Endodermal cell (in vitro differentiated cells): ENCODE measurements around the gene SHANK1. TPM values are rescaled to one million over a fixed set of nuclear protein-coding genes. Genes with fewer than 3 reads are reported as not detected.
A peak's percentile ranks its signal among the peaks of the same experiment; 100 is the strongest.

ENCODE experiments used
- DNase-seq: peaks from one replicate; pipeline ENCODE4 v3.0.0-alpha.2; 2017
- H3K27ac ChIP-seq: 2 replicates; pipeline ENCODE4 v1.5.1; 2013; ENCODE audit warnings: mild to moderate bottlenecking, low read depth, low read length, moderate library complexity
- H3K27me3 ChIP-seq: 2 replicates; pipeline ENCODE4 v1.6.1; 2013; ENCODE audit warnings: mild to moderate bottlenecking, low read length, moderate library complexity; ENCODE audit not compliant: insufficient read depth, control insufficient read depth, poor library complexity, severe bottlenecking
- H3K36me3 ChIP-seq: 2 replicates; pipeline ENCODE4 v1.7.0; 2013; ENCODE audit warnings: mild to moderate bottlenecking, low read length, moderate library complexity; ENCODE audit not compliant: control insufficient read depth, insufficient read depth
- H3K4me1 ChIP-seq: one replicate; pipeline ENCODE4 v1.7.0; 2013; ENCODE audit warnings: low read length; ENCODE audit not compliant: control insufficient read depth, insufficient read depth
- H3K4me3 ChIP-seq: 2 replicates; pipeline ENCODE4 v1.5.1; 2013; ENCODE audit warnings: mild to moderate bottlenecking, low read length, moderate library complexity
- H3K9ac ChIP-seq: 2 replicates; pipeline ENCODE4 v1.6.1; 2013; ENCODE audit warnings: mild to moderate bottlenecking, low read length, moderate library complexity; ENCODE audit not compliant: poor library complexity, severe bottlenecking; ENCODE audit errors: extremely low read depth
- H3K9me3 ChIP-seq: 2 replicates; pipeline ENCODE4 v1.6.1; 2013; ENCODE audit warnings: mild to moderate bottlenecking, low read length, moderate library complexity; ENCODE audit not compliant: control insufficient read depth
- H3K27ac Mint-ChIP-seq: 2 replicates; pipeline ENCODE4 v1.8.0; 2020; ENCODE audit warnings: mixed read lengths
- H3K27me3 Mint-ChIP-seq: 2 replicates; pipeline ENCODE4 v1.8.0; 2021; ENCODE audit warnings: mild to moderate bottlenecking, mixed read lengths; ENCODE audit not compliant: insufficient read depth
- H3K36me3 Mint-ChIP-seq: 2 replicates; pipeline ENCODE4 v1.8.0; 2020; ENCODE audit warnings: low read depth, mixed read lengths
- H3K4me1 Mint-ChIP-seq: 2 replicates; pipeline ENCODE4 v1.8.0; 2020; ENCODE audit warnings: mixed read lengths
- H3K4me3 Mint-ChIP-seq: 2 replicates; pipeline ENCODE4 v1.8.0; 2020; ENCODE audit warnings: mild to moderate bottlenecking, moderate library complexity, mixed read lengths
- H3K9me3 Mint-ChIP-seq: 2 replicates; pipeline ENCODE4 v1.8.0; 2020; ENCODE audit warnings: mild to moderate bottlenecking, mixed read lengths
- WGBS, 2 experiments: methylation state at CpG; one replicate each; pipeline versions ENCODE4 v1.1.5 to v1.1.7; 2013; ENCODE audit warnings: missing lambda C conversion rate in 2 of 2, mixed read lengths in 1 of 2; ENCODE audit not compliant: insufficient coverage in 1 of 2, insufficient read length in 1 of 2; 5-methylcytosine and 5-hydroxymethylcytosine counted together
- total RNA-seq, 2 donors: library from RNA; stranded (reverse); fragmentation: NEBNext Ultra II Directional in 1 of 2; extraction: Animal tissue kit (Norgen Biotek cat#: 25700) in 1 of 2; gene quantifications; 2 replicates in 1 of 2; 3 replicates in 1 of 2; pipeline ENCODE4 v1.2.1, GENCODE V29; 2021
- TF ChIP-seq, protein P1 (sequence below): fragments of 200-600 bp; sonication (generic); conservative IDR thresholded peaks from 2 replicates; pipeline ENCODE4 v1.5.0; 2021; ENCODE audit warnings: antibody characterized with exemption, mild to moderate bottlenecking

The SHANK1 gene
- total RNA-seq, 2 donors from 2014 or later, result 1.6 to 1.9 TPM

DNA sequence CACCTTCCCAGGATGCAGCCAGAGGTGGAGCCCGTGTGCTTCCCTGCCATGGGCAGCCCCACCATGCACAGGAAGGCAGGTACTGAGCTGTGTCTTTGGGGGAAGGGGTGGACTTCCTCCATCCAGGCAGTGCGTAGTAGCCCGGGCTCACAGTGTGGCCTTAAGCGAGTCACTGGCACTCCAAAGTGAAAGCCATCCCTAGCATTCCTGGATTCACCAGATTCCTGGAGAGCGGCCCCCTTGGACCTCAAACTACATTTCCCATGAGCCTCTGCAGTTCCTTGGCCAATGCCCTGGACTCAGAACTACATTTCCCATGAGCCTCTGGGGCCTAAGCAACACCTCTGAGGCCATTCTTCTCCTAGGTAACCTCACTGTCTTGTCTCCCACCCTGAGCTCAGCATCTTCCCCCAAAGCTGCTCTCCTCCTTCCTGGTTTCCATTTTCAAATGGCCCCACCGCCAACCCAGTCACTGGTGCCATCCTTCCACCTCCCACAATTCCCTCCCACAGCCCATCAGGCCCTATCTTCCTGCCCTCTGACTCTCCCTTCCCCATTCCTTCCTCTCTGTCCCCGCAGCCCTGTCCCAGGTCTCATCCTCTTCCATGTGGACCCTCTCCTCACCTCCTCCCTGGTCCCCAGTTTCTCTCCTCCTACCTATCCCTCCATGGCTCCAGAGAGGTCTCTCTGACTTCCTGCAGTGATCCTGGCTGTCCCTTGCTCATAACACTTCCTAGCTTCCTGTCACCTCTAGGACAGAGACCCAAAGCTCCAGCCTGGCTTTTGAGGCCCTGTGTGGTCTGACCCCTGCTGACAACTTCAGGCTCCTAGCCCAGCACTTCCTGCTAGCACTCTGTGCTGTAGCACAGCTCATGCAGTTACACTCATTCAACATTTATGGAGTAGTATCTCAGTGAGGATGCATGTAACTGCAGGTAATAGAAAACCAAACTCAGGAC lies 69.9 kb downstream of the SHANK1 start, which contains the start of gene C19orf81:
TSS of gene C19orf81 (plus strand) at position 13 of the 959 bp plus-strand sequence. CDS start at position 13, 0 bp downstream.
- no peak within 1 kb of the TSS for H3K4me3 Mint-ChIP-seq
- peaks cover 3% of the 10 kb centered on the region for H3K4me1 Mint-ChIP-seq
- peaks cover 3% of the 10 kb centered on the region for H3K9me3 Mint-ChIP-seq
- no peak within 1 kb of the TSS for H3K4me3 ChIP-seq
- WGBS, 2 experiments, result 57 to 63% methylated on average over 6 to 7 of the region's 7 CpGs
- no peaks in the 10 kb centered on the region for H3K36me3 Mint-ChIP-seq
- H3K36me3 ChIP-seq, result no peaks in the 10 kb centered on the region
- TF ChIP-seq, protein P1, sequence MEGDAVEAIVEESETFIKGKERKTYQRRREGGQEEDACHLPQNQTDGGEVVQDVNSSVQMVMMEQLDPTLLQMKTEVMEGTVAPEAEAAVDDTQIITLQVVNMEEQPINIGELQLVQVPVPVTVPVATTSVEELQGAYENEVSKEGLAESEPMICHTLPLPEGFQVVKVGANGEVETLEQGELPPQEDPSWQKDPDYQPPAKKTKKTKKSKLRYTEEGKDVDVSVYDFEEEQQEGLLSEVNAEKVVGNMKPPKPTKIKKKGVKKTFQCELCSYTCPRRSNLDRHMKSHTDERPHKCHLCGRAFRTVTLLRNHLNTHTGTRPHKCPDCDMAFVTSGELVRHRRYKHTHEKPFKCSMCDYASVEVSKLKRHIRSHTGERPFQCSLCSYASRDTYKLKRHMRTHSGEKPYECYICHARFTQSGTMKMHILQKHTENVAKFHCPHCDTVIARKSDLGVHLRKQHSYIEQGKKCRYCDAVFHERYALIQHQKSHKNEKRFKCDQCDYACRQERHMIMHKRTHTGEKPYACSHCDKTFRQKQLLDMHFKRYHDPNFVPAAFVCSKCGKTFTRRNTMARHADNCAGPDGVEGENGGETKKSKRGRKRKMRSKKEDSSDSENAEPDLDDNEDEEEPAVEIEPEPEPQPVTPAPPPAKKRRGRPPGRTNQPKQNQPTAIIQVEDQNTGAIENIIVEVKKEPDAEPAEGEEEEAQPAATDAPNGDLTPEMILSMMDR, result no peak
- no peak within 1 kb of the TSS for H3K27ac ChIP-seq
- no peaks in the 10 kb centered on the region for H3K4me1 ChIP-seq
- H3K9ac ChIP-seq, result no peak within 1 kb of the TSS
- peaks cover 12% of the 10 kb centered on the region for H3K9me3 ChIP-seq
- peaks cover 28% of the 10 kb centered on the region for H3K27me3 Mint-ChIP-seq
- DNase-seq, result peak; percentile 93
- H3K27me3 ChIP-seq, result peaks cover 8% of the 10 kb centered on the region
- peak within 1 kb of the TSS; percentile 68 for H3K27ac Mint-ChIP-seq

DNA sequence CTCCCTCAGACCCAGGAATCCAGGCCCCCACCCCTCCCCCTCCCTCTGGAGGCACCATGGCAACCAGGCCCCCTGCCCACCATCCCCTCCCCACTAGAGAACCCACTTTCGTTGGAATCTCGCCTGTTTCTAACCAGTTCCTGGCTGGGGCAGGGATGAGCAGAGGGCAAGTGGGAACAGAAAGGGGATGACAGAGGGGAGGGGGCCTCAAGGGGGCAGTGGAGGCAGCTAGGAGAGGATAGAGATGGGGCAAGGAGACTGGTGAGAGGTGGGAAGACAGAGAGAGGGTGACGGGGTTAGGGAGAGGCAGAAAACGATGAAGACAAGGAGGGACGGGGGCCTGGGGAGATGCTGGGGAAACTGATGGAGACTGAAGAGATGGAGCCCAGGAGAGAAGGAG lies 70.9 kb downstream of the SHANK1 start:
- Histone ChIP-seq H3K4me1 (no peaks in the 10 kb centered on the region), H3K9ac (no peak overlapping the region), H3K9me3 (peaks cover 15% of the 10 kb centered on the region), H3K27ac (no peak overlapping the region), H3K4me3 (no peak overlapping the region), H3K27me3 (peaks cover 15% of the 10 kb centered on the region), H3K36me3 (no peaks in the 10 kb centered on the region)
- 80% methylated on average over 5 of the region's 5 CpGs for WGBS, 2 experiments
- Mint-ChIP-seq H3K4me3 (no peak overlapping the region), H3K27ac (no peak overlapping the region), H3K27me3 (peaks cover 19% of the 10 kb centered on the region), H3K36me3 (no peaks in the 10 kb centered on the region), H3K4me1 (peaks cover 3% of the 10 kb centered on the region), H3K9me3 (no peaks in the 10 kb centered on the region)
- peak; percentile 54 for DNase-seq
- TF ChIP-seq, protein P1, result no peak

DNA sequence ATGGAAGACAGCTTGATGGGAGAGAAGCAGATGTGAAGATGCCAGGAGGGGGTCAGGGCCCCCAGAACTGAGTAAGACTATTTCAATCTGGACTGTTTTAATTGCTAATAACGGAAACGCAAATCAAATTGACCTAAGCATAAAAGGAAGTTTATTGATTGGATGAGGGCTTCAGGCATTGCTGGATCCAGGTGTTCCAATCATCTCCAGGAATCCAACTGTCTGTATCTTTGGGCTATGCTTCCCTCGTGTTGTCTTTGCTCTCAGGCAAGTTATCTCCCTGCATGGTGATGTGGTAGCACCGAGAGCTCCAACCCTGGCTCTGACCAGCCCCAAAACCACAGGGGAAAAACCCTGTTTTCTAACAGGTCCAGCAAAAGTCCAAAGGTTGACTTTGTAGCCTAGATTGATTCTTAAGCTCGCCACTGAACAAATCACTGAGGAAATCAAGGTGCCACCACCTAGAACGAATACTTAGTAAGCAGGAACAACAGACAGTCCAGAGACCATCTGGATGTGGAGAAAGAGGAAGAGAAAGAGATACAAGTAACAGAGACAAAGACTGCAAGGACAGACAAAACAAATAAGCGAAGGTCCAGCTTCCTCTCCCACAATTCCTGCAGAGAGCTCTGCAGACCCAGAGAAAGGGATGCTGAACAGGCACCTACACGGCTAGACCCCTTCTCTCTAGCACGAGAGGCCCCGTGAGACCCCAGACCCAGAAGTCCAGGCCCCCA lies 71.6 kb downstream of the SHANK1 start:
- no peaks in the 10 kb centered on the region for H3K36me3 Mint-ChIP-seq
- Histone ChIP-seq H3K9me3 (peaks cover 21% of the 10 kb centered on the region), H3K4me1 (no peaks in the 10 kb centered on the region), H3K9ac (no peak overlapping the region), H3K4me3 (no peak overlapping the region), H3K27me3 (peaks cover 21% of the 10 kb centered on the region), H3K36me3 (no peaks in the 10 kb centered on the region), H3K27ac (no peak overlapping the region)
- no peaks in the 10 kb centered on the region for H3K4me1 Mint-ChIP-seq
- H3K27me3 Mint-ChIP-seq, result peaks cover 16% of the 10 kb centered on the region
- TF ChIP-seq, protein P1, result no peak
- no peak overlapping the region for H3K4me3 Mint-ChIP-seq
- WGBS, 2 experiments, result 67 to 71% methylated on average over 7 to 9 of the region's 10 CpGs
- H3K9me3 Mint-ChIP-seq, result no peaks in the 10 kb centered on the region
- DNase-seq, result no peak
- no peak overlapping the region for H3K27ac Mint-ChIP-seq
